Smooth muscle cell of the brain vasculature (primary cell): ENCODE measurements around the gene DMRTC2.

Source experiments
- DNase-seq: peaks from one replicate; pipeline ENCODE4 v3.0.0-alpha.2; 2012; ENCODE audit warnings: low read depth, low spot score

DMRTC2 gene

GRCh38 chr19:41889896-41890295 is 45.1 kb downstream of the DMRTC2 start:
- no peak for DNase-seq

- no peak for DNase-seq
Observed at GRCh38 chr19:41890936-41891335, 46.1 kb downstream of the DMRTC2 start.

GRCh38 chr19:41892173-41892902 is 47.5 kb downstream of the DMRTC2 start:
- DNase-seq = no peak

- no peak for DNase-seq
Observed at GRCh38 chr19:41893899-41894298, 49.1 kb downstream of the DMRTC2 start.

GRCh38 chr19:41894350-41894749 is 49.5 kb downstream of the DMRTC2 start:
- no peak for DNase-seq

GRCh38 chr19:41895745-41896580 is 51.1 kb downstream of the DMRTC2 start:
- DNase-seq = no peak

- DNase-seq = no peak
Observed at GRCh38 chr19:41896581-41896942, 51.7 kb downstream of the DMRTC2 start.

GRCh38 chr19:41897181-41897580 is 52.3 kb downstream of the DMRTC2 start:
- no peak for DNase-seq

GRCh38 chr19:41897820-41898219 is 53.0 kb downstream of the DMRTC2 start:
- no peak for DNase-seq

- no peak for DNase-seq
Observed at GRCh38 chr19:41898235-41898634, 53.4 kb downstream of the DMRTC2 start.
